Measurements from ENCODE around the gene FPR1. TPM values are rescaled to one million over a fixed set of nuclear protein-coding genes. Genes with fewer than 3 reads are reported as not detected.

The FPR1 gene
- total RNA-seq, 1 donor from 2014 or later = 53.3 TPM

DNA sequence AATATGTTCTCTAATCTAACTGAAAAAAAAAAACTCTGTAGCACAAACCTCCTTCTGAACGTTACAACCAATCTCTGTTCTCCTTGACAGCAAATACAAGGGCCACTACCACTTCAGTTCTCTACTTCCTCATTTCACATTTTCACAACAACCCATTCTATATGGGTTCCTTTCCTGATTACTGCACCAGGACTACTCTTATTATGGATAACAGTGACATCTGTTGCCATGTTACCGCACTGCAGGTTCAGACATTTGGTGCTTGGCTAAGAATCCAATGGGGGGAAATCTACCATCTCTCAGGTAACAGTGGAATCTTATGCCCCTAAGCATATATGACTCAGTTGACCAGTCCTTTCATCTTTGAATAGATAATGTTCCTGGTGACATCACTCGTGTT is 31.7 kb upstream of the FPR1 start:
- ATAC-seq = peak; percentile 70
- no peak overlapping the region for H3K27ac ChIP-seq
- H3K9me3 ChIP-seq = no peaks in the 10 kb centered on the region
- H3K4me1 ChIP-seq = peaks cover 8% of the 10 kb centered on the region
- H3K27me3 ChIP-seq = no peaks in the 10 kb centered on the region
- H3K4me3 ChIP-seq = no peak overlapping the region
- no peak for DNase-seq
- no peaks in the 10 kb centered on the region for H3K36me3 ChIP-seq
- intact Hi-C loops (cut with DNase I) = no loop called here
- TF ChIP-seq, protein P1, sequence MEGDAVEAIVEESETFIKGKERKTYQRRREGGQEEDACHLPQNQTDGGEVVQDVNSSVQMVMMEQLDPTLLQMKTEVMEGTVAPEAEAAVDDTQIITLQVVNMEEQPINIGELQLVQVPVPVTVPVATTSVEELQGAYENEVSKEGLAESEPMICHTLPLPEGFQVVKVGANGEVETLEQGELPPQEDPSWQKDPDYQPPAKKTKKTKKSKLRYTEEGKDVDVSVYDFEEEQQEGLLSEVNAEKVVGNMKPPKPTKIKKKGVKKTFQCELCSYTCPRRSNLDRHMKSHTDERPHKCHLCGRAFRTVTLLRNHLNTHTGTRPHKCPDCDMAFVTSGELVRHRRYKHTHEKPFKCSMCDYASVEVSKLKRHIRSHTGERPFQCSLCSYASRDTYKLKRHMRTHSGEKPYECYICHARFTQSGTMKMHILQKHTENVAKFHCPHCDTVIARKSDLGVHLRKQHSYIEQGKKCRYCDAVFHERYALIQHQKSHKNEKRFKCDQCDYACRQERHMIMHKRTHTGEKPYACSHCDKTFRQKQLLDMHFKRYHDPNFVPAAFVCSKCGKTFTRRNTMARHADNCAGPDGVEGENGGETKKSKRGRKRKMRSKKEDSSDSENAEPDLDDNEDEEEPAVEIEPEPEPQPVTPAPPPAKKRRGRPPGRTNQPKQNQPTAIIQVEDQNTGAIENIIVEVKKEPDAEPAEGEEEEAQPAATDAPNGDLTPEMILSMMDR (IDR thresholded peaks at IDR 0.05) = no peak

DNA sequence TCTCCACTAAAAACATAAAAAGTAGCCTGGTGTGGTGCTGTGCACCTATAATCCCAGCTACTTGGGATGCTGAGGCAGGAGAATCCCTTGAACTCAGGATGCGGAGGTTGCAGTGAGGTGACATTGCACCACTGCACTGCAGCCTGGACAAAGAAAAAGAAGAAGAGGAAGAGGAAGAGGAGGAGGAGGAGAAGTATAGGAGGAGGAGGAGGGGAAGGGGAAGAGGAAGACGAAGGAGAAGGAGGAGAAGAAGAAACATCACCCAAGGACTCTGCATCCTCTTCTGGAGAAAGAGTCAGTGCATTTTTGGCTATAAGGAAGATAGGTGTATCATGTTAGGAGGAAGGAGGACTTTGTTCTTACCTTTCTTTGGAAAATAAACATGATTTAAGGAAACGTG is 30.3 kb upstream of the FPR1 start:
- DNase-seq = no peak
- intact Hi-C loops (cut with DNase I) = no loop called here
- peaks cover 11% of the 10 kb centered on the region for H3K4me1 ChIP-seq

DNA sequence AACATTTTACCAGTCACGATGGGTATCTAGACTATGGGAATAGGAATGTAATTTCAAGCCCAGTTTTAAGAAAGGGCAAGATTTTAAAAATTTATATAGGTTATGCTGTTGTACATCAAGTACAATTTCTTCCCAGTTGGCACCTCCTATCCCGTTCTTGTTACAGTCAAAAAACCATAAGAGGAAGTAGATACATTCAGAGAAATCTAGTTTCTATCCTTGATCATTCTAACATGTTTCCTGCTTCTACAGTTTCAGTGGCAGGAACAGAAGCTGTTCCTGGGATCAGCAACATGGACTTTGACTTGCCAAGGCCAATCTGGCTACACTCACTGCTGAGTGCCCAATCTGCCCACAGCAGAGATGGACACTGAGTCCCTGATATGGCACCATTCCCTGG is 28.6 kb upstream of the FPR1 start:
- no peak for DNase-seq
- Histone ChIP-seq H3K27me3 (no peaks in the 10 kb centered on the region), H3K27ac (no peak overlapping the region), H3K9me3 (no peaks in the 10 kb centered on the region), H3K4me1 (peaks cover 7% of the 10 kb centered on the region), H3K4me3 (no peak overlapping the region), H3K36me3 (no peaks in the 10 kb centered on the region)
- intact Hi-C loops (cut with DNase I) = no loop called here
- no peak for ATAC-seq
- TF ChIP-seq, protein P1 (IDR thresholded peaks at IDR 0.05) = no peak

More for the DNA sequence above, 30.3 kb upstream of the FPR1 start:
- H3K27ac ChIP-seq = no peak overlapping the region
- ATAC-seq = no peak
- no peak overlapping the region for H3K4me3 ChIP-seq
- no peaks in the 10 kb centered on the region for H3K27me3 ChIP-seq
- TF ChIP-seq, protein P1 (IDR thresholded peaks at IDR 0.05) = no peak
- no peaks in the 10 kb centered on the region for H3K9me3 ChIP-seq
- no peaks in the 10 kb centered on the region for H3K36me3 ChIP-seq

DNA sequence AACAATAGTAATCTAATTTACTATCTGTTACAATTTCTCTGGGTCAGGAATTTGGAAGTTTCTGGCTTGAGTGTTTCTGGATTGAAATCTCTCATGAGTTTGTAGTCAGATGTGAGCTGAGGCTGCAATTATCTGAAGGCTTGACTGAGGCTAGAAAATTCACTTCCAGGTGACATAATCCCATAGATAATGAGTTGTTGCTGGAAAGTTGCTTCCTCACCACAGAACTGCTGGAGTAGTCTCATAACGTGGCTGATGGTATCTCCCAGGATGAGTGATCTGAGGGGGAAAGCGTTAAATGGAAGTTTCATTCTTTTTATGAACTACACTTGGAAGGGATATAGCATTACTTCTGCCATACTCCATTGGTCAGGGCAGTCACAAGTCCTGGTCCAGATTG is 28.0 kb upstream of the FPR1 start:
- Histone ChIP-seq H3K4me1 (peaks cover 4% of the 10 kb centered on the region), H3K27ac (no peak overlapping the region), H3K27me3 (no peaks in the 10 kb centered on the region), H3K9me3 (no peaks in the 10 kb centered on the region), H3K4me3 (no peak overlapping the region), H3K36me3 (no peaks in the 10 kb centered on the region)
- DNase-seq = no peak
- TF ChIP-seq, protein P1 (IDR thresholded peaks at IDR 0.05) = no peak
- ATAC-seq = no peak
- intact Hi-C loops (cut with DNase I) = no loop called here

DNA sequence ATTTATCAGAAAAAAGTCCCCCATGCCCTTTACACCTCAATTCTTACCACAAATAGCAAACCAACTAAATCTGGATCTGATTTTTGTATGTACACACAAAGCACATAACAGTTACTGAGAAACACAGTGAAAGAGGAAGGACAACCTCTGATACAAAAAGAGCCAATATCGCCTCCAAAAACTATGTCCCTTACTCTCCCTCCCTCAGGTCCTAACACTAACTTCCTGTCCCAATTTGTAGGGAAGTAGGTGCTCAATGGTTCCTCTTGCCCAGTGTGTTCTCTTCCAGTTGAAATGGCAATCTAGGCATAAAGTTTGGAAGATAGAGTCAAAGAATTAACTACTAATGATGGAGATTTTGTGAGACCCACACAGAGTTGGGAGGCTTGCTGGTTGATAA is 27.5 kb upstream of the FPR1 start:
- DNase-seq = no peak
- H3K4me1 ChIP-seq = peaks cover 4% of the 10 kb centered on the region
- H3K9me3 ChIP-seq = no peaks in the 10 kb centered on the region
- no peaks in the 10 kb centered on the region for H3K36me3 ChIP-seq
- no peaks in the 10 kb centered on the region for H3K27me3 ChIP-seq
- intact Hi-C loops (cut with DNase I) = no loop called here
- ATAC-seq = no peak
- no peak overlapping the region for H3K4me3 ChIP-seq
- H3K27ac ChIP-seq = no peak overlapping the region
- TF ChIP-seq, protein P1 (IDR thresholded peaks at IDR 0.05) = no peak
